SH-SY5Y (cell line): ENCODE data around the gene WWOX.

Source experiments
- GATA2 ChIP-seq: IDR thresholded peaks from 2 replicates; pipeline ENCODE4 v1.6.1; 2011; ENCODE audit warnings: mild to moderate bottlenecking, low read depth, low read length
- GATA3 ChIP-seq: IDR thresholded peaks from 2 replicates; pipeline ENCODE4 v1.6.1; 2011; ENCODE audit warnings: low read depth, mild to moderate bottlenecking, low read length, moderate library complexity

DNA sequence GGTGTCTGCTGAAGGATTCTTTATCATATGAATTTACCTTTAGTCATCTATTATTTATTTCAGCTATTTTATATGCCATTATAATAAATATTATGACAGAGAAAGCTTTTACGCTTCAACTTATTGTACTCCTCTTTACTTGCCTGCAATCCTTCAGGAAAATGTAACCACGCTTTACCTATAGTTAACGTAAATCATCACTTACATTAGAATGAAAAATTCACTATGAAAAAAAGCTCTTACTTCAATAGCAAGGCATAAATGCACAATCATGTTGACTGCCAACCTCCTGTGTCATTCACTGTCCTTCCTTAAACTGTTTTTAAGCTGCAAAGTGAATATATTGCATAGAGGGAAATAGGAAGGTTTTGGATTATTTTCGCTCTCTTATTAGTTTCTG lies 277.9 kb downstream of the WWOX start:
- TF ChIP-seq GATA3 (no peak), GATA2 (no peak)
